GM18511 (cell line): Measurements from ENCODE around the gene FBXL17.
"Not testable (repeated sequence)": the region's sequence is repeated elsewhere in the genome, so short reads cannot be mapped to it uniquely, and the experiment has no call there.

Experiments
- ATAC-seq: cut with Tn5 transposase; IDR thresholded peaks from one replicate; pipeline ENCODE4 v1.9.1; 2021; ENCODE audit warnings: mild to moderate bottlenecking, moderate library complexity; ENCODE audit not compliant: unreplicated experiment

Gene FBXL17

GRCh38 chr5:108171759-108172158 is 210.1 kb downstream of the FBXL17 start:
- no peak for ATAC-seq

GRCh38 chr5:108168915-108169314 is 213.0 kb downstream of the FBXL17 start:
- ATAC-seq: no peak

DNA sequence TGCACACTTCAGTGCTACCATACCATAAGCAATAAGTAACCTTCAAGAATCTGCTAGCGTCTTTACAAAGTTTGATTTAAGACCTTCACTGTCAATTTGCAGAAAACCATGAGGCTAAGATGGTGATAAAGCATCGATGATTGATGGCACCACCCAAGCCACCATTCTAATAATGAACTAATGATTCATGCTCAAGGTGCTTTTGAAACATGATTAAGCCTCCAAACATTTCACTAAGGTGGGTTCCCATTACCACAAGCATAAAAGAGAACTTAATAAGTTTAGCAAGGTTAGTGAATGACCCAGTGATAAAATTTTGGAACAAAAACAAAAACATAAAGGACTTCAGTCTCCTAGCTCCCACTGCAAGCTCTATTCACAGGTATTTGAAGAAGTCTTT is 214.7 kb downstream of the FBXL17 start:
- ATAC-seq: no peak

GRCh38 chr5:108164574-108164973 is 217.3 kb downstream of the FBXL17 start:
- no peak for ATAC-seq

DNA sequence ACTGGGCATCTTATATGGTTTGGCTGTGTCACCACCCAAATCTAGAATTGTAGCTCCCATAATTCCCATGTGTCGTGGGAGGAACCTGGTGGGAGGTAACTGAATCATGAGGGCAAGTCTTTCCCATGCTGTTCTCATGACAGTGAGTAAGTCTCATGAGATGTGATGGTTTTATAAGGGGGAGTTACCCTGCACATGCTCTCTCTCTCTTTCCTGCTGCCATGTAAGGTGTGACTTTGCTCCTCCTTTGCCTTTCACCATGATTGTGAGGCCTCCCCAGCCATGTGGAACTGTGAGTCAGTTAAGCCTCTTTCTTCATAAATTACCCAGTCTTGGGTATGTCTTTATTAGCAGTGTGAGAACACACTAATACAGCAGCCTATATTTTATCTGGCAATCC is 229.0 kb downstream of the FBXL17 start:
- ATAC-seq: not testable (repeated sequence)

GRCh38 chr5:108149369-108149768 is 232.5 kb downstream of the FBXL17 start:
- no peak for ATAC-seq

GRCh38 chr5:108148715-108149139 is 233.2 kb downstream of the FBXL17 start:
- peak; percentile 89 for ATAC-seq

DNA sequence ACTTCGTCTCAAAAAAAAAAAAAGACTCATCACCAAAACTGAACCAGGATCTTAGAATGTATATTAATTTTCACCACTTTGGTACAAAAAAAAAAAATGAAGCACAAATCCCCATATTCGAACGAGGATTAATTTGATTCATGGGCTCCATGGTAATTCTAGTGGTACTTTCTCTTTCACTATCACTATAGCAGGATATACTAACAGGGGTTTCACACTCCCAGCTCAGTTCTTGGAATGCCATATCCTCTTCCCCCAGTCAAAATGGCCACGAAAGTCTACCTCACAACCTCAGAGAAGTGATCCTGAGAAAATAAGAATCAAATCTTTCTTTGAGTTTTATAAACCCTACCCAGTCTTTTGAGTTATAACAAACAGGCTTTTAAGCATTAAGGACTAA is 235.7 kb downstream of the FBXL17 start:
- ATAC-seq: no peak

GRCh38 chr5:108145351-108145750 is 236.5 kb downstream of the FBXL17 start:
- ATAC-seq: no peak

- no peak for ATAC-seq
Measured at GRCh38 chr5:108144332-108144731, 237.6 kb downstream of the FBXL17 start.

DNA sequence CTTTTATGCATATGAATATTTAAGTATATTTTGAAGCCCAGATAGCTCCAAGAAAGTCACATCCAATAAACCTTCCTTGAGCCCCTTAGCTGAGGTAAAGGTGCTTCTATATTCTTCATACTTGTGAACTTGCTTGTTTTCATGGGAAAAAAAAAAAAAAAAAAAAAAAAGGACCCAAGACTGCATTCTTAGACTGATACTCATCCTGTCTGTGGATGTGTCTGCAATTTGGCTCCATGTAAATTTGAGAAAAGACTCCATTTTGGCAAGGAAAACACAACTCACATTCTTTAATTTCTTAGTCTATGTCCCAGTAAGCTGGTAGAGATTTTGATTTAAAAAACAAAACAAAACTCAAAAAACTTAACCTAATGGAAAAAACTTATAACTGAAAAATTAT is 238.3 kb downstream of the FBXL17 start:
- ATAC-seq: no peak

DNA sequence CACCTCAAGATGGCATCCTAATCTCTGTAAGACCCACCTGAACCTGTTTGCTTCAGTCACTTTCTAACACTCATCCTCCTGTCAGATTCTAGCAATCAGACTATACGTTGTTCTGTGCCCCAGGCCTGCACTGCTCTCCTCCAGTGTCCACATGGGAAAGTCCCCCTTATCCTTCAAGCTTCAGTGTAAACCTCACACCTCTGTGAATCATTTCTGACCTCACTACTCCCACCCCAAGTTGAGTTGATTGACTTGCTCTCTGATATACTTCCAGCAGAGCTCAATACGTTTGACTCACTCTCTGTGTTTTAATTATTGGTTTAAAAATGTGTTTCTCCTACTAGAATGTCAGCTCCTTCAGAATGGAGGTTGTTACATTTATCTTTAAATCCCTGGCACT is 240.2 kb downstream of the FBXL17 start:
- peak; percentile 71 for ATAC-seq

GRCh38 chr5:108136493-108136892 is 245.4 kb downstream of the FBXL17 start:
- ATAC-seq: no peak

- no peak for ATAC-seq
Measured at GRCh38 chr5:108129129-108129528, 252.8 kb downstream of the FBXL17 start.

DNA sequence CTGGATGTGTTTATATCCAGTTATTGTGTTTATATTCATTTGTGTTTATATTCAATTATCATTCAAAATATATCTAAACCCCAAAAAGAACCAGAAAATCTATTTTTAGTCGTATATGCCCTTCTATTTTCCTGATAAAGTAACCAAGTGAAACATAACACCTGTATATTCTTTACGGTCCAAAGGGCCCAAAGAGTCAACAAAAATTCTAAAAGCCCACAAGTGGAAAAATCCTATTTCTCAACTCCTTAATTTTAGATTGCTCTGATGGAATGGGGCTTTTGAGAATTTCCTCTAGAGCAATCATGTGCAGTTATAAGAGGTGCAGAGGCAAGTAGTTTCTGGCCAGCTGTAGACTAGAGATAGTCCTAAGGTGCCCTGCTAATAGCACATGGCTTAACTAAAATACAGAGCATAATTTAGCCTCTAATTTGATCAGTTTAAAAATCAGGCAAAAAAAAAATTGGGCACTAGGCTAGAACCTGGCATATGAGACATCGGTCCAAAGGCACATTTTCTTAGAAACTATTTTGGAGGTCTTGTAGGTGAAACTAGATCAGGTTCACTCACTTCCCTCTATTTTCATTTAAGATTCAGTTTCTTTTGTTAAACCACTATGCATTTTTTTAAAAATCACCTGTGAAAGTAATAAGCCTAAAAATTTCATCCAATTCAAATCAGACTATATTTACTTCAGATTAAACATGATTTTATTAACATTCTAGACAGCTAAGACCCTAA is 256.0 kb downstream of the FBXL17 start:
- ATAC-seq: no peak

DNA sequence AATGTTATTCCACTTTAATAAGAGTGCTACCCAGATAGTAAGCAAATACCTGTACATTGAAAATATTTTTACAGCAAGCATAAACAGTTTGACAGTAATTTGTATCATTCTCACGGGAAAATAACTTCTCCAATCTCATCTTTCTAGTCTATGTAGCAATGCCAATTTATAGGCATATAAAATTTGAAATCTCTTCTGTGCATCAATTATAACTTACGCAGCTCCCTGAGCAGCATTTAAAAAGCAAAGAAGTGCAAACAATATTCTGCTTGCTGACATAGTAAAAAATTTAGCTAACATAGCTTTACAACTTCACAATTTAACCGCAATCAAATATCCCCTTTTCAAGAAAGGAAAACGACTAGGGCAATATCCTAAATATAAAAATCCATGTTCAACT is 257.3 kb downstream of the FBXL17 start:
- no peak for ATAC-seq

DNA sequence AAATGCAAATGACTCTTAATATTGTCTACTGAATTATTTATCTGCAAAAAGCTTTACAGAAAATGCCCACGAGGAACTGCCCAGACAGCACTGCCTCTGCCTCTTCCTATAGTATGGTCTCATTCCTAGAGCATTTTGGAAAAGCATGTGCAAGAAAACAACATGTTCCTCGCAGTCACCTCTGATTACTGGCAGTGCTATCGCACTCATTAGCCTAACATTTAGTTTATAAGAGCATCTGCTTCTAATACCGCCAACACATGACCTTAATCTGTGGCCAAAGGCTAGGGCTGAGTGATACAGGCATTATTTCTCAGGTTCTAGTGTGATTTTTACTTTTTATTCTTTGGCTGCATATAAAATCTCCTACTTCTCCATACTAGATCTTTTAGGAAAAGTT is 259.2 kb downstream of the FBXL17 start:
- ATAC-seq: no peak

GRCh38 chr5:108118813-108119514 is 262.9 kb downstream of the FBXL17 start:
- ATAC-seq: no peak

- ATAC-seq: no peak
Measured at GRCh38 chr5:108115673-108116072, 266.2 kb downstream of the FBXL17 start.

DNA sequence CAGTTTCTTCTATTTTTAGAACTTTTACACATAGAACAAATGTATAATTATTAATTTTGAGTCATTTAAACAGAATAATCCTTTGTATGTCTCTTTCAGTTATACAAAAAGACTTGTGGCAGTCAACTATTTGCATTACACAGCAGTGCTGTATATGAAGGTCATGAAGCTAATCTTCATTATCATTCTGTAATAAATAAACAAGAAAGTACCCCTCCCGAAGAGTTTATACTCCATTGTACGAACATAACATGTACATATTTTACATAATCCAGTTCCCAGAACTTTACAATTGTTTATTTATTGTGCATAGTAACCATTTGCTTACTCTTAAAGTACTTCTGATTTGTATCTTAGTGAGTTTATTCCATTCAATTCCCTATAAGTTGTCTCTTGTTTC is 267.9 kb downstream of the FBXL17 start:
- ATAC-seq: no peak

DNA sequence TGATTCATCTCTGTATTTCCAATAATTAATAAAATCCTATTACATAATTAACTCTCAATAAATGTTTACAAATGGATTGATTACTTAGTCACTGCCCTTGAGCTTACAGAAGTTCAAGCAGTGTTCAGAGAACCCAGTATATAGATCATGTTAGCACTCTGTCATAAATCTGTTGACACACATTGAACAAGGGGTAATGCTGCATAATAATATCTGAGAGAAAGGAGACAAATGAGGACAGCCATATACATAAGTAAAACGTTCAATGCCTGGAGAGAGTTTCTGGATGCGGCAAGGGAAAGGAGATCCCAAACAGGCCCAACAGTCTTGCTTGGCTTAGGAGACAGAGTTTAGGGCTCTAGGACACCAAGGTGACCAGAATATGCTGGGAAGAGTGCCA is 270.2 kb downstream of the FBXL17 start:
- ATAC-seq: no peak

GRCh38 chr5:108109059-108109458 is 272.8 kb downstream of the FBXL17 start:
- no peak for ATAC-seq

GRCh38 chr5:108104448-108104847 is 277.4 kb downstream of the FBXL17 start:
- no peak for ATAC-seq
